ENCODE data around the gene CSNK1G1.

The CSNK1G1 gene

DNA sequence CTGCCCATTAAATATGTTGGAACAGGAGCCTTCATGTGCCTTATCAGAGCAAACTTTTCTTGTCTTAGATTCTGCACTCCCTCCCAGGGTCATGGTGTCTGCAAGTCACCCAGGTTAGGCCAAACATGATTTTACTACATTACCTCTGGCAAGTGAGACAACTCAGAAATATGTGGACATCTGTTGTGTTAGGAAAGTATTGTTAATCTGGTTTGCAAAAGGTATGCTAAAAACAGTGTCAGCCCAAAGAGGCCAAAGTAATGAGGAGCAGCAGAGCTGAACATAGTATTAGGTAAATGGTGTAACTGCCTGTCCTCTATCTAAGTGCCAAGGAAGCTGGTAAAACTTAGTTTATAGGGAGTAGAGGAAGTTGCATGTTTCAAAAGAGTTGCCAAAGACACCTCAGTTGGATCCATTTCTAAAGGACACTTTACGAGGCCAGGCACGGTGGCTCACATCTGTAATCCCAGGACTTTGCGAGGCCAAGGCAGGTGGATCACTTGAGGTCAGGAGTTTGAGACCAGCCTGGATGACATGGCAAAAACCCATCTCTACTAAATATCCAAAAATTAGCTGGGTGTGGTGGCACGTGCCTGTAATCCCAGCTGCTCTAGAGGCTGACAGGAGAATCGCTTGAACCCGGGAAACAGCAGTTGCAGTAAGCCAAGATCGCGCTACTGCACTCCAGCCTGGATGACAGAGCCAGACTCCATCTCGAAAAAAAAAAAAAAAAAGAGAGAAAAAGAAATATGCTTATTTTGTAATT lies 170.6 kb downstream of the CSNK1G1 start:
- DNase-seq, result no peak

DNA sequence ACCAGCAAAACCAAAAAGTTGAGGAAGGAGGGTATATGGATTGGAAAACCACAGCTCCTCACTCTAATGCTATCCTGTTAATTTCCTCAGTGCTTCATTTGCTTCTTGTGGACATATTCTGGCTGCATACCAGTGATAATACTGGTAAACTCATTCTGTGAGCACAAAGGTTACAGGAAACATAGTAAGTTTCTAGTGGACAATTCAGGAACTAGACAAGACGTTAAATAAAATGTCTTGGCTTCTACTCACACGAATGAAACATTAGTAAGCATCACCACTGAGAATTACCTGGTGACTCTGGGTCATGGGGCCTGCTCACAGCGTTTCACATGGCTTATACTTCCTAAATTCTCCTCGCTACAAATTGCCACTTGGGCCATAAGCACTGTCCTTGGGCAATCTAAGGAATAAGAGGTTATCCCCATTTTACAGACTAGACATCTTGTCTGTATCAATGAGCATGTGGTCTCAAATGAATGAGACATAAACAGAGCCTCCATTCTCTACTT lies 173.1 kb downstream of the CSNK1G1 start:
- no peak for DNase-seq

DNA sequence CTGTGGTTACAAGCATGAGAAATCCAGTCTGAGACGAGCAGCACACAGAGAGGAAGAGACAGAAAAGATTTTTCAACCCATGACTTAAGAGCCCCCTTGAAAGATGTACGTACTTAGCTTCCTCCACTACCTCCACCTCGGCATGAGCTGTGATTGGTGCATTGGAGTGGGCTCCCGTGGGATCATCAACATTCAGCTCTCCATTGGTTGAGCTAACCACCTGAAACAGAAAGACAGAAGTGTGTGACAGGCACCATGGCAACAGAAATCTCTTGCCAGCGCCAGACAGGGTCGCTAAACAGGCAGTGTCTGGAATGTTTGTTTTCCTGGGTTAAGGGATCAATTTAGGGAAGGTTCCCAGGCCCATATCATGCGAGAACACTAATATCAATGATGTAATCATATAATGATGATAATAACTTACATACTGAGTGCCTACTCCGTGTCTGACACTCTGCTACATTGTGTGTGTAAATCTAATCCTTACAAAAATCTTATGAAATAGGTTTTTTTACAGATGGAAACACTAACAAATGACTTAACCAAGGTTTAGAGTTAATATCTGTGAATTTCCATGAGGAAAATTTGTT lies 175.6 kb downstream of the CSNK1G1 start:
- DNase-seq, result peak; percentile 83

DNA sequence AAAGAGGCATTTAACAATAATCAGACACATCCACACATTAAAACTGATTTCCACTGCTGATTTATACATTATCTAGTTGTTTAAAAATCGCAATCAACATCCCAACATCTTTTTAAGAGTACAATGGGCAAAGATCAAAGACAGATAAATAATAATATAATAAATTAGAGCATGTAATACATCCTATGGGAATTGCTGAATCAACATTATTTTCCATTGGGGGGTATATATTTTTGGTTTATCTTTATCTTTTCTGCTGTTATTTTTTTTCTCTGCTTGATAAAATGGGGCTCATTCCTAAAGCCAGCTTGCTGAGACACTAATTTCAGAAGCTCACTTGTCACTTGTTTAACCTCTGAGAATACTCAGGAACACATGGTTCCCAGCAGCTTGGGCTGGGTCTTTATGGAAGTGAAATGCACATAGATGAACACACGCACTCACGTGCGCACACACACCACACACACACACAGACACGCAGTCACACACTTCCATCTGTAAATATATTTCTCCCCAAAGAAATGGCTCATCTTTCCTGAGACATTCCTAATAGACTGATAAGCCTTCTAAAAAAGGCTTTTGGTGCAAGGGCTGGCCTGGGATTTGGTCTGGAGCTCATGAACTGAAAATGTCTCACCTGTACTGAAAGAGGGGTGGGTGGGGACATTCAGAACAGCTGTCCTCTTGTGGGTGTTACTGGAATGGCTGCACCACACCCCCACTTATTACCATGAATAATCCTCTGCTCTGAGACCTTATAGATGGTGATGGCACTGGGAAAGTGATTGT lies 189.7 kb downstream of the CSNK1G1 start:
- no peak for DNase-seq

DNA sequence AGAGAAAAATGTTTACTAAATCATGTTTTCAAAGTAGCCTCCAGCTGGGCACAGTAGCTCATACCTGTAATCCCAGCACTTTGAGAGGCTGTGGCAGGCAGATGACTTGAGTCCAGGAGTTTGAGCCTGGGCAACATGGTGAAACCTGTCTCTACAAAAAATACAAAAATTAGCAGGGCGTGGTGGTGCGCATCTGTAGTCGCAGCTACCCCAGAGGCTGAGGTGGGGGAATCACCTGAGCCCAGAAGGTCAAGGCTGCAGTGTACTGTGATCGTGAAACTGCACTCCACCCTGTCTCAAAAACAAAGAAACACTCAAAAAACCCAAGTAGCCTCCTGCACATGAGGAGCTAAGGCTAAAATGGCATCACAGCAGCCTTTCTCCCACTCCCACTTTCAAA lies 191.5 kb downstream of the CSNK1G1 start:
- no peak for DNase-seq

DNA sequence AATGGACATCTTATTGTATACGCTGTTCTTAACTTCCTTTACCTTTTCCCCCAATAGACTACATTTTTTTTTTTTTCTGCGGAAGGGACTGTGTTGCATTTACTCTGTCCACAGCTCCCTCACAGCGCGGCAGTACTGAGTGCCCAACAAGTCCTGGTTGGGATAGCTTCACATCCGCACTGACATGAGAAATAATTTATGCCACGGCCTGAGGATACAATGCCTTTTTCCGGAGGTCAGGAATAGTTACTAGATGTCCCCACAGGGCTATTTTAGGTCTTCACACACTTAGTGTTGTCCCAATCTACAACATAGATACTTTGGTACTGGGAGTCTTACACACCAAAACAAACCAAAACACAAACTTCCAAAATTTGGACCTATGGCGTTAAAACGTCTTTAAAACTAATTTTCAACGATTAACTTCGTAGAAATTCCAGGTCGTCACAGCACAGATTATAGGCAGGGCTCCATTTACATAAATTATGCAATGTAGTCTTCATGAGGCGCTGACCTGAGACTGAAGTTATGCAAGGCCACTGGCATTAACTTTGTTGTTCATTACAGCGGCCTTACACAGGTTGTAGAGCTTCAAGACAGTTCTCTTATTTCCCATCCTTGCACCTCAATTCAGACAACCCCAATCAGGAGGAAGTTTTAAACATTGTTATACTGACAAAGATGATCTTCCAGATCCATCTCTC lies 192.2 kb downstream of the CSNK1G1 start:
- DNase-seq, result no peak

DNA sequence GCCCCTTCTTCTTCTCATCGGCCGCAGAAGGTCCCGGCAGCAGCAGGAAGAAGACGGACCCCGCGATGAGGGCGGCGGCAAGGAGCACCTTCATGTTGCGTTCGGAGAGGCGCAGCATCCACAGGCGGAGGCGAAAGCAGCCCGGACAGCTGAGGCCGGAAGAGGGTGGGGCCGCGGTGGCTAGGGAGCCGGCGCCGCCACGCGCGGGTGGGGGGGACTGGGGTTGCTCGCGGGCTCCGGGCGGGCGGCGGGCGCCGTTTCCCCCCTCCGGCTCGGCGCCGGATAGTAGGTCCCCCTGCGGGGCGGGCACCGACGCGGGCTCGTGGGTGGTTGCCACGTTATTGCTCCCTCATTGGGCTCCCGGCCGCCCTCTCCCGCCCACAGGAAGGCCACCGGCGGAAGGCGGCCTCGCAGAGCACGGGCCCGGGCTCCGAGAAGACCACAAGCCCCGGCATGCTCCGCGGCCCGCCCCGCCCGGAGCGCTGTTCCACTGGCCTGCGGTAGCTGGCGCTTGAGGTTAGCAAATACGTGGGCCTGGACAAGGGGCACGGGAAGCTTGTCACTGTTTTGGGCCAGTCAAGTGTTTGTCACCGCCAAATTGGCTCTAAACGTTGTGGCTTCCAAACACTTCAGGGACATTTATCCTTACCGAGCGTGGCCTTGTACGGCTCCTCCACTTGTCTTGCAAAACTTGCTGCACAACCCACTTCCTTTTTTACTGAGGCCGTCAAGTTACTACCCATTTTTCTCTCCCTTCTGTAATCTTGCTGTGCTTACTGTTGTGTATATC lies 192.9 kb downstream of the CSNK1G1 start, which contains the start of gene PPIB:
Gene PPIB, minus strand, starts transcription at position 154 of the 790 bp plus-strand sequence. Its CDS starts 36 bp downstream, at position 118.
- peak; percentile 99 for DNase-seq

DNA sequence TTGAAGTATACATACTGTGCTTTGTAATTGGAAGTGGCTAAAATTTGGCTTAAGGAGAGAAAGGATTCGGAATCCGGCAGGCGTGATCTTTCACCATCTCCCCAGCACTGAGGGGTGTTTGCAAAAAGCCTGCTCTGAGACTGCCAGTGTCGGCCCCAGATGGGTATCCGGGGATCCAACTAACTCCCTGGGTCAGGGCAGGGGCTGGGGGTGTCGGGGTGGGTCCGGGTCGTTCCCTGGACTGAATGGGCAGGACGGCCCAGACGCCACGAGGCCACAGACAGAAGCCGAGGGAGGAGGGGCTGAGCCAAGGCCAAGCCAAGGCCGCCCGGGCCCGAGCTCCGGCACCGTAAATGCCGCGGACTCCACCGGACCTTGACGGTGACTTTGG lies 193.5 kb downstream of the CSNK1G1 start:
- no peak for DNase-seq

DNA sequence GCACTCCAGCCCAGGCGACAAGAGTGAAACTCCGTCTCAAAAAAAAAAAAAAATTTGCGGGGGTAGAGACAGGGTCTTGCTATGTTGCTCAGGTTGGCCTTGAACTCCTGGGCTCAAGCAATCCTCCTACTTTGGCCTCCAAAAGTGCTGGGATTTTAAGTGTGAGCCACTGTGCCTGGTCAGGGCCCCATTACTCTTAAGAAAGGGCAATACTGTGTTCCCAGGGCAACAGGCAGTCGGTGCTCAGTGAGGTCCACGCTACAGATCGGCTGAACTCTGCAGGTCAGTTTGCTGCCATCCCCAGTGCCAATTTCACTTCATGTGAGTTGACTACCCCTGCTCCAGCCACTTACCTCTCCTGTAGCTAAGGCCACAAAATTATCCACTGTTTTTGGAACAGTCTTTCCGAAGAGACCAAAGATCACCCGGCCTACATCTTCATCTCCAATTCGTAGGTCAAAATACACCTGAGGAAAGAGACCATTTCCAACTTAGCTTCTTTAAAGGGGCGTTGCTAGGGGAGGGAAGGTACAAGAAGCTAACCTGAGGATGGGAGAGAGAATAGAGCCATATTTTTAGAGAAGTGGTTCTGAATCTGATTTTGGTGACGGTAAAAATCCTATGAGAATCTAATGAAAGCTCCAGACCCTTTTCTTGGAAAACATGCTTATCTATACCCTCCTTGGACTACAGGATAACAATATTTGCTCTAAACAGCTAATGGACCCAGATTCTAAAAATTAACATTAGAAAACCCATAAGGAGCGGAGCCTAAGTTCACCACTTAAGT lies 194.1 kb downstream of the CSNK1G1 start:
- DNase-seq, result no peak

DNA sequence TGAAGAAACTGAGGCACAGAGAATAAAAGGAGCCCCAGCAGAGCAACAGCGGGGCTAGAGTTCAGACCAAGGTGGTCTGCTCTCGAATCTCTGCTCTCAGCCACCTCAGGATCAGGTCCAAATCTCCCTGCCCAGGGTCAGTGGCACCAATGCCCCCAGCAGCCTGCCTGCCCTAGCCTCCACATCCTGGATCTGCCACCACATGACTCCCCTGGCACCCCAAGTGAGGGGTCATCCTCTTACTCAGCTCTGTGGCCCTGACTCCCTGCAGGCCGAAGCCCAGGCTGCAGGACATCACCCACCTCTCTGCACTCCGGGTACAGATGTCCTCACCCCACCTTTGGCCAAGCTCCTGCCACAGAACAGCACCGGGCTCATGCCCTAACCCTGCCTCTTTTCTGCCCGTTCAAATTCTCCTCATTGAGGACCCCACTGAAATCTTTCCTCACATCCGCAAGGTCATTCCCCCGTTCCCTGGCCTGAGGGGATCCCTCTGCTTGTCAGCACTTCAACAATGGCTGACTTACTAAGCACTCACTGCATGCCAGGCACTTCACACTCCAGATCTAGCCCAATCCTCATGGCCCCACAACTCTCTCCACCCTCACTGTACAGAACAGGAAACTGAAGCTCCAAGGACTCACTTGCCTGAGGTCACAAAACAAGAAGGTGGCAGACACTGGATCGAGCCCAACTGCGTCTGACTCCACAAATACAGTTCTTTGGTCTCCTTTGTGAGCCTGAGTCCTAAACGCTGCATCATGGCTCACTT lies 197.4 kb downstream of the CSNK1G1 start:
- no peak for DNase-seq

DNA sequence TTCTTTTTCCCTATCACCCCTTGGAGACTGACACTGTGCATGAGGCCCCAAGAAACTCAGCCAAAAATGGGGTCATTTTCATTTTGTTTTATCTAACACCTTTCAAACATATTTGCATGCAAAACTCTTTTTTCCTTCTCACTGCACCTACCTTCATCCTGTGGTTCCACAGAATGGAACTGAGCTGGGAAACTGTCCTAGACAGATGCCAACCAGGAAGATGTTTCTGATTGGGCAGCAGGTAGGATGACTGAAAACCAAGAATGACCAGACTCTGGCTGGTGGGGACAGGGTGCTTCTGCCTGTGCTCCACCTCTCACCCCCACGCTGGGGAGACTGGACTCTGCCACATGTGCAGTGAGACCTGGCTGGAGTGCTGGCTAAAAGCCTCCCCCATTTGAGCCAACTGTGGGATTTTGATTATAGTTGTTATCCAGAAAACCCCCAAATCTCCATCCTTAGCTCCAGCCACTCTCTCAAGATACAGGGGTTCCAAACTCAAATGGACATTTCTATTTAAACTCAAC lies 198.3 kb downstream of the CSNK1G1 start:
- DNase-seq, result no peak

DNA sequence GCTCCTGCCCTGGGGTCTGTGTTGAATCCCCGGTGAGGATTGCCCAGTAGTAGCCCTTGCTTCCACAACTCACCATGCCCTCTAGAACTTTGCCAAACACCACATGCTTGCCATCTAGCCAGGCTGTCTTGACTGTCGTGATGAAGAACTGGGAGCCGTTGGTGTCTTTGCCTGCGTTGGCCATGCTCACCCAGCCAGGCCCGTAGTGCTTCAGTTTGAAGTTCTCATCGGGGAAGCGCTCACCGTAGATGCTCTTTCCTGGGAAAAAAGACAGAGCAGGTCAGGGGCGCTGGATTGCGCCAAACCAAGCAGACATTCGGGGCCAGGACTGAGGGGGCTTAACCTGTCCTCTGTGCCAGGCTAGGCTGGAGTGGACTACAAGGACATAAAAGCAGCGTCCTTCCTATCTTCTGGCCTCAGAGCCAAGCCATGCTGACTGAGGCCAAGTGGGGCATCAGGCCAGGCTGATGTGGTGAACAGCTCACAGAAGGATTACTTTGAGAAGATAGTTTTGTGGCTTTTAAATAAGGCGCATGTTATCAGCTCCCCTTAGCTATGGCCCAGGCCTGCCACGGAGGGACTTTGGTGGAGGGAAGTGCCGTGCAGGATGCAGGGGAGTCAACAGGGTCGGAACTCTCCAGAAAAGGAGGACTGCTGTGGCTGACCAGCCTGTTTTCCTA lies 199.2 kb downstream of the CSNK1G1 start:
- no peak for DNase-seq

DNA sequence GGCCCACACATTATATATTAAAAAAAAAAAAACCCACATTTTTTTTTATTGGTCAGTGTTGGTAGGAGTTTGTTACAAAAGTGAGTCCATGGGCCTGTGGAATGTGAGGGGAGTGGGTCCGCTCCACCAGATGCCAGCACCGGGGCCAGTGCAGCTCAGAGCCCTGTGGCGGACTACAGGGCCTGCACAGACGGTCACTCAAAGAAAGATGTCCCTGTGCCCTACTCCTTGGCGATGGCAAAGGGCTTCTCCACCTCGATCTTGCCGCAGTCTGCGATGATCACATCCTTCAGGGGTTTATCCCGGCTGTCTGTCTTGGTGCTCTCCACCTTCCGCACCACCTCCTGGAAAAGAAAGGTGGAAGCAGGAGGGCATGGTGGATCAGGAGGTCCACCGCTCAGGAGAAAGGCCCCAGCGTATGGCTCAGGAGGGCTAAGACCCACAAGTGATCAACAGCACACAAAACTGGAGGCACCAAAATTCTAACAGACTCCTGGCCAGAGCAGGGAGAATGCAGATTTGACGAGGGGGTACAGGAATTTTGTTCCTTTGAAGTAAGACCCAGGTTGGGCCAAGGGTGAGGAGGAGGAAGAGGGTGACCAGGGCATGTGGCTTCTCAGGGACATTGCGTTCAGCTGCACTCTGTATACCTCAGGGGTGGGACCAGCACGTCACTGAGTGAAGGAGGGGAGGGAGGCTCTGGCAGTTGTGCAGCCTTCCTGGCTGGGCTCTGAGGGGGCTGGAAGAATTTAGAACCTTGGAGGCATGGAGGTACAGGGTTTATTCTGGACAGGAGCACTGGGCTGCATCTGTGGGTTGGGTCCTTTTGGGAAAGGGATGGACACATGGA lies 199.9 kb downstream of the CSNK1G1 start:
- DNase-seq, result no peak

DNA sequence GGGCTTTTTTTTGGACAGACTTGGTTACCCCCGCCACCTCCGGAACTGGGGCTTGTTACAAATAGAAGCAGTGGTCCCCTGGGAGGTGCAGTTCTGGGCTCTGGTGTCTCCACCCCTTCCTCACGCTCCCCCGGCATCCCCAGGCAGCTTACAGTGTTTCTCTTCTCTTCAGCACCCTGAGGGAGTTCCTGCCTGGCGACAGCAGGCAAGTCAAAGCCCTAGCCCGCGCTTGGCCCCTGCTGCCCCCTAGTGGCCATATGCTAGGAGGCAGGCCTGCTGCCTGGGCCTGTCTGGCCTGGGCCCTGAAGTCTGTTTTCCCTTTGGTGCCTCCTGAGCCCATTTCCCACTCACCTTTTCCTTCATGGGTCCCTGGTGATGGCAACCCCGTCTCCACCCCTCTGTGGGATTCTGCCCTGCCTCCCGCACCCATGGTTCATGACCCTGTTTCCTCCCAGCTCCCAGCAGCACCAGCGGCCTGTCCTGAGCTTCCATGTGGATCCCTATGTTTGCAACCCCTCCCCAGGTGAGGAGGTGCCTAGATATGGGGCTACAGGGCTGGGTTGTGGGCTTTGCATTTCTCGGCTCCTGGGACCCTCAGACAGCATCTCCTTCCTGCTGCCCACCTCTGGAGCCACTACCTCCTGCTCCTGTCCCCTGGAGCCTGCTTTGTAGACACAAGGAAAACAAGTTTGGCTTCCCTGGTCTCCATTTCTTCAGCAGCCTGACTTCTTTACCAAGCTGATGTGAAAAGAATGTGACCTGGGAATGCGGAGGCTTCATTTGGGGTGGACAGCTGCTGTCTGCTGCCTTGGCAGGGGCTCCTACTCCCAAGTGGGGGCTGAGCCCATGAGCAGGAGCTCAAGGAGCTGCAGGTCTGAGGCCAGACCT lies 202.2 kb downstream of the CSNK1G1 start:
- DNase-seq, result peak; percentile 92

DNA sequence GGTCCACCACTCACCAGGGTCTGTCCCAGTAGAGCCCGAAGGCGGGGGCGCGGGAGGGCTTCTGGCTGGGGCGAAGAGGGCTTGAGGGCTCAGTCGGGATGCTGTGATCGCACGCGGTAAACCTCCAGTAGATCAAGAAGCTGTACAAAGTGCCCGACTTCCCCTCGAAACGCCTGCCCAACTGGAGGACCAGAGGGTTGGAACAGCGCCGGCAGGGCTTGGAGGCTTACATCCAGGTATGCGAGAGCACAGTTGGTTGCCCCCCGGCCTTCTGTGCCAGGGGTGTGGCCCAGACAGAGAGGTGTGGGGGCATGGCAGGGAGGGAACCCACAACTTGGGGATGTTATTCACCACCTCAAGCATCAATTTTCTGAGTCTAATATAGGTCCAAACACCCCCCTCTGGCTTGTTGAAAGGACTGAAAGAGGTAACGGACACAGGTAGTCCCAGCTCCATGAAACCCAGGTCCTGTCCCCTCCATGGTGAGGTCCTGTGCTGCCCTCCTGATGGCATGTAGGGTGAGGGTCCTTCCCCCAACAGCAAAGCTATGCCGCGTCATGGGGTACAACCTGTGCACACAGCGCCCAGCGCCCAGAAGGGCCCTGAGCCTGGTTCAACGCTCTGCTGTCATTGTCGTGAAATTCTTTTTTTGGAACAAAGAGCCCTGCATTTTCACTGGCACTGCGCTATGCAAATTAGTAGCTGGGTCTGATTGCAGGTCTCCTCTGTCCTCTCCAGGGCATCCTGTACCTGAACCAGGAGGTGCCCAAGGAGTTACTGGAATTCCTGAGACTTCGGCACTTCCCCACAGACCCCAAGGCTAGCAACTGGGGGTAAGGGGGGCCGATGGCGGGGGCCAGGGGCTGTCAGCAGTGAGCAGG lies 203.2 kb downstream of the CSNK1G1 start:
- DNase-seq, result peak; percentile 51

DNA sequence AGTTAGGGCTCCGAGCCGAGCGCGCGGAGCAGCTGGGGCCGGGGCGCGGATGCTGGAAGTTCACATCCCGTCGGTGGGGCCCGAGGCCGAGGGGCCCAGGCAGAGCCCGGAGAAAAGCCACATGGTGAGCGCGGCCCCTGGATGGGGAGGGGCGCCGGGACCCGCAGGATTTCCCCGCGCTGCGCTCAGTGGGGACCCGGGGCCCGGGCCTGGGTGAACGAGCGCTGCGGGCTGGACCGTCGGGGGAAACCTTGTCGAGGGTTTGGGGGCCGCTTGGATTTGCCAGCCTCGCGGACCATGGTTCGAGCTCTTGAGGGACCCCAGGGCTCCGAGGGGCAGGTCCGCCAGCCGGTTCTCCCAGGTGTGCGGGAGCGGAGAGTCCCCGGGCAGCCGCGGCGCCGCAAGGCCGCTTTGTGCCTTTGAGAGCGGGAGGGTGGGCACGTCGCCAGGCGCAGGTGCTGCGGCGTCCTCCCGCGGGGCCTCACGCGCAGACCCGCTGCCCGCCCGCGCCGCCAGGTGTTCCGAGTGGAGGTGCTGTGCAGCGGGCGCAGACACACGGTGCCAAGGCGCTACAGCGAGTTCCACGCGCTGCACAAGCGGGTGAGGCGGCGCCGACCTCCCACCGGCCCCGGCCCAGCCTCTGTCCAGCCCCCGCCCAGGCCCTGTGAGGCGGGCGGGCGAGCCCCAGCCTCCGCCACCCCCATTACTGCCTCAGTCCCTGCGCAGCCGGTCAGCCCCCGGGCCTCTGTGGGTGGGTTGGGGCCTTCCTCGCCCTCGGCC lies 204.1 kb downstream of the CSNK1G1 start, which contains the start of gene SNX22:
Gene SNX22, plus strand, starts transcription at position 5 of the 780 bp plus-strand sequence. Its CDS starts 45 bp downstream, at position 50.
- peak; percentile 55 for DNase-seq

Measured in NCI-H1105 treated with DMSO at 0.1 percent for 48 hours (cell line).